H1 (cell line): ENCODE data around the gene PABPN1. TPM values are rescaled to one million over a fixed set of nuclear protein-coding genes. Genes with fewer than 3 reads are reported as not detected.
A peak's percentile ranks its signal among the peaks of the same experiment; 100 is the strongest.

Source experiments
- EGR1 ChIP-seq: IDR thresholded peaks from 2 replicates; pipeline ENCODE4 v1.6.1; 2011; ENCODE audit warnings: low read depth, low read length, borderline replicate concordance
- GTF2F1 ChIP-seq: IDR thresholded peaks from 2 replicates; pipeline ENCODE4 v1.6.1; 2012; ENCODE audit warnings: low read depth, low read length, improper control_type of control experiment, borderline replicate concordance
- RNF2 ChIP-seq: fragments of 200-900, 300-1000 bp; sonication (generic); IDR thresholded peaks from 2 replicates; pipeline ENCODE4 v1.7.1; 2016; ENCODE audit warnings: borderline replicate concordance, low read depth, mild to moderate bottlenecking, antibody characterized with exemption, low read length; ENCODE audit not compliant: poor library complexity, severe bottlenecking; ENCODE audit errors: missing control alignments
- TEAD4 ChIP-seq: IDR thresholded peaks from 2 replicates; pipeline ENCODE4 v1.6.1; 2012; ENCODE audit warnings: low read depth, low read length, inconsistent platforms, mixed read lengths
- polyA plus RNA-seq, 7 experiments: library from polyadenylated mRNA; depleted of rRNA in 3 of 7; stranded (reverse) in 5 of 7; unstranded in 2 of 7; fragments of >200 nt in 5 of 7; fragments of 200-250 nt in 2 of 7; gene quantifications; 1 replicate in 5 of 7; 2 replicates in 1 of 7; 4 replicates in 1 of 7; pipeline versions ENCODE4 v1.2.1 to v1.2.3, GENCODE V29; 2011 to 2013; ENCODE audit warnings: missing spikeins in 2 of 7, mixed read lengths in 2 of 7
- total RNA-seq: library from RNA; stranded (reverse); fragmentation: NEBNext Ultra II Directional; extraction: Animal tissue kit (Norgen Biotek cat#: 25700); gene quantifications from 2 replicates; pipeline ENCODE4 v1.2.1, GENCODE V29; 2021
- TF ChIP-seq, protein P1 (sequence below): fragments of 300-600 bp; sonication (generic); IDR thresholded peaks from 2 replicates; pipeline ENCODE4 v1.7.1; 2012; ENCODE audit warnings: low read length, moderate library complexity, mild to moderate bottlenecking, inconsistent platforms; ENCODE audit not compliant: insufficient replicate concordance
- TF ChIP-seq, protein P2 (sequence below), 3 experiments: IDR thresholded peaks; 1 replicate in 2 of 3; 2 replicates in 1 of 3; pipeline versions ENCODE4 v1.5.1 to v1.6.1; 2011; ENCODE audit warnings: low read length in 3 of 3, mild to moderate bottlenecking in 3 of 3, inconsistent platforms in 2 of 3, low read depth in 1 of 3, moderate library complexity in 1 of 3; ENCODE audit not compliant: insufficient read depth in 1 of 3; ENCODE audit errors: control extremely low read depth in 1 of 3

Gene PABPN1
- total and polyA plus RNA-seq, 2 of the 8 experiments (the other 6 are each of a cell fraction or from before 2014, with no cell fraction given): 300 to 331 TPM

DNA sequence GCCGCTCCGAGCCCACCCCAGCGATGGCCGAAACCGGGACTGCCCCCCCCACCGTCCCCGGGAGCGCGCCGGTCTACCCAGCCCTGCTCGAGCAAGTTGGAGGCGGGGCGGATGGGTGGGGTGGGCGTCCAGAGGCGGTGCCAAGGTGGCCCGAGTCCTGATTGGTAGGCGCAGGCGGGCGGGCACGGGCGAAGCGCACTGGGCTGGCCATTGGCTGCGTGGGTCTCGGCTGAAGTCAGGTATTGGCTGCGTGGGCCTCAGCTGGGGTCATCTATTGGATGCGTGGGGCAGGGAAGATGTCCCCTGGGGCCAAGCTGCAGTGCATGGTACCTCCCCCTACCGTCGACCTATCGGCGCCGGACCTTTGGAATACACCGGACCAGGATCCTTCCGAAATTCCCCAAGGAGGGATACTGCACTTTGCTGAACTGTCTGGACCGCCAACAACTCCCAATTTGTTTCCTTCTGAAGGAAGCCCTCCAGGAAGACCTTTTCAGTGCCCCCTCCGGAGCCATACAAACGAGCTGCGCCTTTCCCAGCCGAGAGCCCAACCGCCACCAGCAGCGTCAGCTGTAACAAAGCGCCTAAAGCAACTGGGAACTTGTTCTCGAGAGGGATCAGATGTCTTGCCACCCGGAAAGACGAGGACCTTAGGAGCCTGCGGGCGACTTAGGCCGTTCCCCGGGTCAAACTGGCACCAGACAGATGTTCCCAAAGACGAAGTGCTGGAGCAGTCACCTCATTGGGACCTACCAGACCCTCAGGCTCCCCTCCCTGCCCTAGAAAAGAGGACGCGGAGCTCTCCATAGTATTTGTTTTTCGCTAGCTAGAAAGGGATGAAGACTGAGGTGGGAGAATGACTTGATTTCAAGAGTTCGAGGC, 35.0 kb upstream of the PABPN1 start, which contains the start of gene HOMEZ (continued):
- TF ChIP-seq, protein P1, sequence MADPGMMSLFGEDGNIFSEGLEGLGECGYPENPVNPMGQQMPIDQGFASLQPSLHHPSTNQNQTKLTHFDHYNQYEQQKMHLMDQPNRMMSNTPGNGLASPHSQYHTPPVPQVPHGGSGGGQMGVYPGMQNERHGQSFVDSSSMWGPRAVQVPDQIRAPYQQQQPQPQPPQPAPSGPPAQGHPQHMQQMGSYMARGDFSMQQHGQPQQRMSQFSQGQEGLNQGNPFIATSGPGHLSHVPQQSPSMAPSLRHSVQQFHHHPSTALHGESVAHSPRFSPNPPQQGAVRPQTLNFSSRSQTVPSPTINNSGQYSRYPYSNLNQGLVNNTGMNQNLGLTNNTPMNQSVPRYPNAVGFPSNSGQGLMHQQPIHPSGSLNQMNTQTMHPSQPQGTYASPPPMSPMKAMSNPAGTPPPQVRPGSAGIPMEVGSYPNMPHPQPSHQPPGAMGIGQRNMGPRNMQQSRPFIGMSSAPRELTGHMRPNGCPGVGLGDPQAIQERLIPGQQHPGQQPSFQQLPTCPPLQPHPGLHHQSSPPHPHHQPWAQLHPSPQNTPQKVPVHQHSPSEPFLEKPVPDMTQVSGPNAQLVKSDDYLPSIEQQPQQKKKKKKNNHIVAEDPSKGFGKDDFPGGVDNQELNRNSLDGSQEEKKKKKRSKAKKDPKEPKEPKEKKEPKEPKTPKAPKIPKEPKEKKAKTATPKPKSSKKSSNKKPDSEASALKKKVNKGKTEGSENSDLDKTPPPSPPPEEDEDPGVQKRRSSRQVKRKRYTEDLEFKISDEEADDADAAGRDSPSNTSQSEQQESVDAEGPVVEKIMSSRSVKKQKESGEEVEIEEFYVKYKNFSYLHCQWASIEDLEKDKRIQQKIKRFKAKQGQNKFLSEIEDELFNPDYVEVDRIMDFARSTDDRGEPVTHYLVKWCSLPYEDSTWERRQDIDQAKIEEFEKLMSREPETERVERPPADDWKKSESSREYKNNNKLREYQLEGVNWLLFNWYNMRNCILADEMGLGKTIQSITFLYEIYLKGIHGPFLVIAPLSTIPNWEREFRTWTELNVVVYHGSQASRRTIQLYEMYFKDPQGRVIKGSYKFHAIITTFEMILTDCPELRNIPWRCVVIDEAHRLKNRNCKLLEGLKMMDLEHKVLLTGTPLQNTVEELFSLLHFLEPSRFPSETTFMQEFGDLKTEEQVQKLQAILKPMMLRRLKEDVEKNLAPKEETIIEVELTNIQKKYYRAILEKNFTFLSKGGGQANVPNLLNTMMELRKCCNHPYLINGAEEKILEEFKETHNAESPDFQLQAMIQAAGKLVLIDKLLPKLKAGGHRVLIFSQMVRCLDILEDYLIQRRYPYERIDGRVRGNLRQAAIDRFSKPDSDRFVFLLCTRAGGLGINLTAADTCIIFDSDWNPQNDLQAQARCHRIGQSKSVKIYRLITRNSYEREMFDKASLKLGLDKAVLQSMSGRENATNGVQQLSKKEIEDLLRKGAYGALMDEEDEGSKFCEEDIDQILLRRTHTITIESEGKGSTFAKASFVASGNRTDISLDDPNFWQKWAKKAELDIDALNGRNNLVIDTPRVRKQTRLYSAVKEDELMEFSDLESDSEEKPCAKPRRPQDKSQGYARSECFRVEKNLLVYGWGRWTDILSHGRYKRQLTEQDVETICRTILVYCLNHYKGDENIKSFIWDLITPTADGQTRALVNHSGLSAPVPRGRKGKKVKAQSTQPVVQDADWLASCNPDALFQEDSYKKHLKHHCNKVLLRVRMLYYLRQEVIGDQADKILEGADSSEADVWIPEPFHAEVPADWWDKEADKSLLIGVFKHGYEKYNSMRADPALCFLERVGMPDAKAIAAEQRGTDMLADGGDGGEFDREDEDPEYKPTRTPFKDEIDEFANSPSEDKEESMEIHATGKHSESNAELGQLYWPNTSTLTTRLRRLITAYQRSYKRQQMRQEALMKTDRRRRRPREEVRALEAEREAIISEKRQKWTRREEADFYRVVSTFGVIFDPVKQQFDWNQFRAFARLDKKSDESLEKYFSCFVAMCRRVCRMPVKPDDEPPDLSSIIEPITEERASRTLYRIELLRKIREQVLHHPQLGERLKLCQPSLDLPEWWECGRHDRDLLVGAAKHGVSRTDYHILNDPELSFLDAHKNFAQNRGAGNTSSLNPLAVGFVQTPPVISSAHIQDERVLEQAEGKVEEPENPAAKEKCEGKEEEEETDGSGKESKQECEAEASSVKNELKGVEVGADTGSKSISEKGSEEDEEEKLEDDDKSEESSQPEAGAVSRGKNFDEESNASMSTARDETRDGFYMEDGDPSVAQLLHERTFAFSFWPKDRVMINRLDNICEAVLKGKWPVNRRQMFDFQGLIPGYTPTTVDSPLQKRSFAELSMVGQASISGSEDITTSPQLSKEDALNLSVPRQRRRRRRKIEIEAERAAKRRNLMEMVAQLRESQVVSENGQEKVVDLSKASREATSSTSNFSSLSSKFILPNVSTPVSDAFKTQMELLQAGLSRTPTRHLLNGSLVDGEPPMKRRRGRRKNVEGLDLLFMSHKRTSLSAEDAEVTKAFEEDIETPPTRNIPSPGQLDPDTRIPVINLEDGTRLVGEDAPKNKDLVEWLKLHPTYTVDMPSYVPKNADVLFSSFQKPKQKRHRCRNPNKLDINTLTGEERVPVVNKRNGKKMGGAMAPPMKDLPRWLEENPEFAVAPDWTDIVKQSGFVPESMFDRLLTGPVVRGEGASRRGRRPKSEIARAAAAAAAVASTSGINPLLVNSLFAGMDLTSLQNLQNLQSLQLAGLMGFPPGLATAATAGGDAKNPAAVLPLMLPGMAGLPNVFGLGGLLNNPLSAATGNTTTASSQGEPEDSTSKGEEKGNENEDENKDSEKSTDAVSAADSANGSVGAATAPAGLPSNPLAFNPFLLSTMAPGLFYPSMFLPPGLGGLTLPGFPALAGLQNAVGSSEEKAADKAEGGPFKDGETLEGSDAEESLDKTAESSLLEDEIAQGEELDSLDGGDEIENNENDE: no peak
- TF ChIP-seq, protein P2, sequence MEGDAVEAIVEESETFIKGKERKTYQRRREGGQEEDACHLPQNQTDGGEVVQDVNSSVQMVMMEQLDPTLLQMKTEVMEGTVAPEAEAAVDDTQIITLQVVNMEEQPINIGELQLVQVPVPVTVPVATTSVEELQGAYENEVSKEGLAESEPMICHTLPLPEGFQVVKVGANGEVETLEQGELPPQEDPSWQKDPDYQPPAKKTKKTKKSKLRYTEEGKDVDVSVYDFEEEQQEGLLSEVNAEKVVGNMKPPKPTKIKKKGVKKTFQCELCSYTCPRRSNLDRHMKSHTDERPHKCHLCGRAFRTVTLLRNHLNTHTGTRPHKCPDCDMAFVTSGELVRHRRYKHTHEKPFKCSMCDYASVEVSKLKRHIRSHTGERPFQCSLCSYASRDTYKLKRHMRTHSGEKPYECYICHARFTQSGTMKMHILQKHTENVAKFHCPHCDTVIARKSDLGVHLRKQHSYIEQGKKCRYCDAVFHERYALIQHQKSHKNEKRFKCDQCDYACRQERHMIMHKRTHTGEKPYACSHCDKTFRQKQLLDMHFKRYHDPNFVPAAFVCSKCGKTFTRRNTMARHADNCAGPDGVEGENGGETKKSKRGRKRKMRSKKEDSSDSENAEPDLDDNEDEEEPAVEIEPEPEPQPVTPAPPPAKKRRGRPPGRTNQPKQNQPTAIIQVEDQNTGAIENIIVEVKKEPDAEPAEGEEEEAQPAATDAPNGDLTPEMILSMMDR (IDR thresholded peaks at IDR 0.05; ENCODE audit: control extremely low read depth in 1 of 3, insufficient read depth in 1 of 3, low read depth in 1 of 3, low read length in 3 of 3): peak in 1 of 3 experiments; percentile 17; a peak in 1 of 4 replicates
- TF ChIP-seq TEAD4 (0 out of 2 replicates have a peak, but pooled peaks have one; percentile 2), EGR1 (no peak), GTF2F1 (no peak), RNF2 (no peak)
